Measurements from ENCODE around the gene PTRH1.
A peak's percentile ranks its signal among the peaks of the same experiment; 100 is the strongest.

The PTRH1 gene

GRCh38 chr9:127706836-127707241, 8.6 kb downstream of the PTRH1 start, which contains the start of gene CFAP157:
TSS of gene CFAP157 (plus strand) at chr9:127706988. CDS start at chr9:127707032, 44 bp downstream.
- peaks cover 11% of the 10 kb centered on the region for H3K4me1 ChIP-seq (ENCODE audit: control insufficient read depth, insufficient read depth, low read length)
- no peak within 1 kb of the TSS for H3K4me3 ChIP-seq (ENCODE audit: low read depth, low read length)
- H3K36me3 ChIP-seq (ENCODE audit: control insufficient read depth, insufficient read depth, low read length), result no peaks in the 10 kb centered on the region
- H3K27ac ChIP-seq (ENCODE audit: low read depth, low read length), result no peak within 1 kb of the TSS
- H3K27me3 ChIP-seq (ENCODE audit: control insufficient read depth, insufficient read depth, low read length), result no peaks in the 10 kb centered on the region
- H3K9ac ChIP-seq (ENCODE audit: low read depth, low read length), result no peak within 1 kb of the TSS
- no peaks in the 10 kb centered on the region for H3K9me3 ChIP-seq (ENCODE audit: control insufficient read depth, insufficient read depth, low read length)

DNA sequence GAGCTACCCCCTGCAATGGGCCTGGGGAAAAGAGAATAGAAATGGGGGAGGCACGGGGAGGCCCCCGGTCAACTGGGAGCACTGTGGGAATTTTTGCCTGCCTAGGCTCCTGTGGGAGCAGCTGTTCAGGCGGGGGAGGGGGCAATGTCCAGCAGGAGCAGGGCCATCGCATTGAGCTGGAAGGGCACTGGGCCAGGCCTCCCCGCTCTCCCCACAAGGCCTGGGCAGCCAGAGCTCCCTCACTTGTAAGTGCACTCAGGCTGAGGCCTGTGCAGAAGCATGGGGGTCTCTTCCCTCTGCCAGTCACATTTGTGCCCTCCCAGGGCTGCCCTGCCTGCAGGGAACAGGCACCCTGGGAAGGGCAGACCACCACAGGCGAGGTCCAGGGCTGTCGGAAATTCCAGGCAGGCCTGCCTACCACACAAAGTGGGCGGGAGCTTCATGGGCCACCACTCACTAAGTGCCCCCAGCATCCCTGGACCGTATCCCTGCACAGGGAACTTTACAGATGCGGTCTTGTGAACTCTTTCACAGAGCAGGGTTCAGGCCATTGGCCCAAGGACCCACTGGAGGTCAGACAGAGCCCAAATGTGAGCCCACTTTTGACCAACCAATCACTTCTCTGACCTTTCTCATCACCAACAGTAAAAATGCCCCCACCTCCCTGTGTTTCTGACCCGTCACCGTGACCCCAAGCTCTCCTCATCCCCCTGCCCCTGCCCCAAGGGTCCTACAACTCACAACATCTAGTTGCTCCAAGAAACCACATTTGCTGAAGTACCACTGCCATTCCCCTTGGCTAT, 9.7 kb downstream of the PTRH1 start:
- no peak overlapping the region for H3K9ac ChIP-seq (ENCODE audit: low read depth, low read length)
- H3K9me3 ChIP-seq (ENCODE audit: control insufficient read depth, insufficient read depth, low read length), result no peaks in the 10 kb centered on the region
- H3K27me3 ChIP-seq (ENCODE audit: control insufficient read depth, insufficient read depth, low read length), result no peaks in the 10 kb centered on the region
- no peak overlapping the region for H3K4me3 ChIP-seq (ENCODE audit: low read depth, low read length)
- no peak overlapping the region for H3K27ac ChIP-seq (ENCODE audit: low read depth, low read length)
- 0 out of 2 replicates have a peak, but pooled peaks cover 4% of the 10 kb centered on the region for H3K4me1 ChIP-seq (ENCODE audit: control insufficient read depth, insufficient read depth, low read length)
- H3K36me3 ChIP-seq (ENCODE audit: control insufficient read depth, insufficient read depth, low read length), result no peaks in the 10 kb centered on the region

GRCh38 chr9:127703289-127703946, 12.0 kb downstream of the PTRH1 start:
- Histone ChIP-seq H3K4me1 (ENCODE audit: control insufficient read depth, insufficient read depth, low read length) (0 out of 2 replicates have a peak, but pooled peaks cover 4% of the 10 kb centered on the region), H3K4me3 (ENCODE audit: low read depth, low read length) (no peak overlapping the region), H3K27me3 (ENCODE audit: control insufficient read depth, insufficient read depth, low read length) (no peaks in the 10 kb centered on the region), H3K9me3 (ENCODE audit: control insufficient read depth, insufficient read depth, low read length) (no peaks in the 10 kb centered on the region), H3K27ac (ENCODE audit: low read depth, low read length) (no peak overlapping the region), H3K9ac (ENCODE audit: low read depth, low read length) (no peak overlapping the region), H3K36me3 (ENCODE audit: control insufficient read depth, insufficient read depth, low read length) (no peaks in the 10 kb centered on the region)

DNA sequence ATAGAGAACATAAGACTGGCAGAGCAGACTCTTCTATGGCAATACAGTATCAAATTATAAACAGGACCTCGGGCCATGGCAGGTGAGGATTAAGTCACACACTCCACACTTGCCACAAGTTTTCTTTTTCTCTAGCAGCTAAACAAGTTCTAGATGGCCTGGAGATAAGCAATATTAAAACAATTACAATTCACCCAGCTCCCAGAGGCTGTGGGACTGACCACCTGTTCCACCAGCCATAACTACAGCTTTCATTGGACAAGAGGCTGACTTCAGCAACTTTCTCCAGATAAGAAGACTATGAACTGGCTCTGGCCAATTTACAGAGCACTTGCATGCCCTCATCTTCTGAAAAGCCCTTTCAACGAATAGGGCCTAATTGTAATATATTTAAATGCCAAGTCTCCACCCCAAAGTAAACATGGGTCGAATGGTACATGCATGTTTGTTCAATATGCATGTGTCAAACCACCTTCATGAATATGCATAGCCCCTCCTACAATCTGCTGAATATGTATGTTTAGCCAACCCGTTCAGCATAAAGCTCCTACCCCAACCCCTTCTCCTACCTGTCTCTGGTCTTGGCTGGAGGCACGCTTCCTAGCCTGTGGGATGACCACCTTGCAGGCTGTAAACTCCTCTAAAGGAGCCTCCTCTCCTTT, 14.7 kb downstream of the PTRH1 start:
- H3K36me3 ChIP-seq (ENCODE audit: control insufficient read depth, insufficient read depth, low read length), result no peaks in the 10 kb centered on the region
- H3K27ac ChIP-seq (ENCODE audit: low read depth, low read length), result no peak overlapping the region
- no peaks in the 10 kb centered on the region for H3K9me3 ChIP-seq (ENCODE audit: control insufficient read depth, insufficient read depth, low read length)
- H3K27me3 ChIP-seq (ENCODE audit: control insufficient read depth, insufficient read depth, low read length), result no peaks in the 10 kb centered on the region
- H3K9ac ChIP-seq (ENCODE audit: low read depth, low read length), result no peak overlapping the region
- no peaks in the 10 kb centered on the region for H3K4me1 ChIP-seq (ENCODE audit: control insufficient read depth, insufficient read depth, low read length)
- no peak overlapping the region for H3K4me3 ChIP-seq (ENCODE audit: low read depth, low read length)

DNA sequence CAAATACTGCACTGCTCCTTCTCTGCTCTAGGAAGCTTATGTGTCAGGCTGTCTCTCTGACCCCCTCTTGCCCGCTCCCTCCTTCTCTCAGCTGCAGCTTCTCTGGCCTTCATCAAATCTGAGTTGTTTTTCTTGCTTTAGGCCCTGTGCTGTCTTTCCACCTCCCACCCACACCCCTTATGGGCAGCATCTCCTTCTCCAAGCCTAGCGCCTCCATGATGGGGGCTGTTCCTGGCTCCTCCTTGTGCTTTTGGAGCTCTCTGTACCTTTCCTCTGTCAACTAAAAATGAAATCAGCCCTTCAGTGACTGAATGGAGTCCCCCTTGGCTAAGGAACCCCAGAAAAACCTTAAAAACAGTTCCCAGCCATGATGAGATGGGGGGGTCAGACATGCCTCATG, 15.3 kb downstream of the PTRH1 start:
- no peaks in the 10 kb centered on the region for H3K36me3 ChIP-seq (ENCODE audit: control insufficient read depth, insufficient read depth, low read length)
- no peaks in the 10 kb centered on the region for H3K9me3 ChIP-seq (ENCODE audit: control insufficient read depth, insufficient read depth, low read length)
- no peak overlapping the region for H3K9ac ChIP-seq (ENCODE audit: low read depth, low read length)
- no peak overlapping the region for H3K4me3 ChIP-seq (ENCODE audit: low read depth, low read length)
- H3K4me1 ChIP-seq (ENCODE audit: control insufficient read depth, insufficient read depth, low read length), result no peaks in the 10 kb centered on the region
- no peak overlapping the region for H3K27ac ChIP-seq (ENCODE audit: low read depth, low read length)
- no peaks in the 10 kb centered on the region for H3K27me3 ChIP-seq (ENCODE audit: control insufficient read depth, insufficient read depth, low read length)

DNA sequence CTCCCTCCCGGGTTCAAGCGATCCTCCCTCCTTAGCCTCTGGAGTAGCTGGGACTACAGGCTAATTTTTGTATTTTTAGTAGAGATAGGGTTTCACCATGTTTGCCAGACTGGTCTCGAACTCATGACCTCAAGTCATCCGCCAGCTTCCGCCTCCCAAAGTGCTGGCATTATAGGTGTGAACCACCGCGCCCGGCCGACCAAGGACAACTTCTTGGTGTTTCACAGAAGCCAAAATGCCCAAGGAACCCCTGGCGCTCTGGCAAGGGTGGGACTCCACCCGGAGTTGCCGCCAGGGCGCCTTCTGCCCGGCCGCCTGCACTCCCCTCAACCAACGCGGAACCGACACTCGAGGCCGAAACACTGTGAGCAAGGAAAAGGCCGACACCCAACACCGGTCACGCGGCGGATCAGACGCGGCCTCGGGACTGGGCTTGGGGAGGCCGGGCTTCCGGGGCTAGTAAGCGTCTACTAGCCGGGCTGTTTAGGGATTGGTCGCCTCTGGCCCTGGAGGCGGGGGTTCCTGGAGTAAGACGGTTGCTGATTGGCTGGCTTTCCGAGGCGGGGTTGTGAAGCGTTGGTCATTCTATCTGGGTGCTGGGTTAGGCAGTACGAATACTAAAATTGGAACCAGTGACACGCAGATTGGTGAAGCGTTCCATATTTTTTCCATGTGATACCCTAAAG, 16.3 kb downstream of the PTRH1 start:
- Histone ChIP-seq H3K4me1 (ENCODE audit: control insufficient read depth, insufficient read depth, low read length) (no peaks in the 10 kb centered on the region), H3K4me3 (ENCODE audit: low read depth, low read length) (peak overlapping the region; percentile 54), H3K9ac (ENCODE audit: low read depth, low read length) (peak overlapping the region; percentile 35), H3K27ac (ENCODE audit: low read depth, low read length) (no peak overlapping the region), H3K36me3 (ENCODE audit: control insufficient read depth, insufficient read depth, low read length) (no peaks in the 10 kb centered on the region), H3K27me3 (ENCODE audit: control insufficient read depth, insufficient read depth, low read length) (no peaks in the 10 kb centered on the region), H3K9me3 (ENCODE audit: control insufficient read depth, insufficient read depth, low read length) (no peaks in the 10 kb centered on the region)

GRCh38 chr9:127698386-127698785, 17.1 kb downstream of the PTRH1 start:
- H3K27me3 ChIP-seq (ENCODE audit: control insufficient read depth, insufficient read depth, low read length), result no peaks in the 10 kb centered on the region
- H3K4me3 ChIP-seq (ENCODE audit: low read depth, low read length), result no peak overlapping the region
- H3K27ac ChIP-seq (ENCODE audit: low read depth, low read length), result no peak overlapping the region
- no peaks in the 10 kb centered on the region for H3K36me3 ChIP-seq (ENCODE audit: control insufficient read depth, insufficient read depth, low read length)
- no peak overlapping the region for H3K9ac ChIP-seq (ENCODE audit: low read depth, low read length)
- H3K9me3 ChIP-seq (ENCODE audit: control insufficient read depth, insufficient read depth, low read length), result no peaks in the 10 kb centered on the region
- no peaks in the 10 kb centered on the region for H3K4me1 ChIP-seq (ENCODE audit: control insufficient read depth, insufficient read depth, low read length)

GRCh38 chr9:127697575-127697974, 17.9 kb downstream of the PTRH1 start:
- H3K36me3 ChIP-seq (ENCODE audit: control insufficient read depth, insufficient read depth, low read length), result no peaks in the 10 kb centered on the region
- no peaks in the 10 kb centered on the region for H3K9me3 ChIP-seq (ENCODE audit: control insufficient read depth, insufficient read depth, low read length)
- no peaks in the 10 kb centered on the region for H3K4me1 ChIP-seq (ENCODE audit: control insufficient read depth, insufficient read depth, low read length)
- H3K27me3 ChIP-seq (ENCODE audit: control insufficient read depth, insufficient read depth, low read length), result no peaks in the 10 kb centered on the region
- no peak overlapping the region for H3K4me3 ChIP-seq (ENCODE audit: low read depth, low read length)
- no peak overlapping the region for H3K9ac ChIP-seq (ENCODE audit: low read depth, low read length)
- no peak overlapping the region for H3K27ac ChIP-seq (ENCODE audit: low read depth, low read length)

GRCh38 chr9:127694890-127695720, 20.4 kb downstream of the PTRH1 start:
- Histone ChIP-seq H3K4me3 (ENCODE audit: low read depth, low read length) (no peak overlapping the region), H3K9me3 (ENCODE audit: control insufficient read depth, insufficient read depth, low read length) (no peaks in the 10 kb centered on the region), H3K9ac (ENCODE audit: low read depth, low read length) (no peak overlapping the region), H3K27me3 (ENCODE audit: control insufficient read depth, insufficient read depth, low read length) (no peaks in the 10 kb centered on the region), H3K27ac (ENCODE audit: low read depth, low read length) (no peak overlapping the region), H3K36me3 (ENCODE audit: control insufficient read depth, insufficient read depth, low read length) (no peaks in the 10 kb centered on the region; the same call in 1 of the 2 replicates), H3K4me1 (ENCODE audit: control insufficient read depth, insufficient read depth, low read length) (no peaks in the 10 kb centered on the region)

DNA sequence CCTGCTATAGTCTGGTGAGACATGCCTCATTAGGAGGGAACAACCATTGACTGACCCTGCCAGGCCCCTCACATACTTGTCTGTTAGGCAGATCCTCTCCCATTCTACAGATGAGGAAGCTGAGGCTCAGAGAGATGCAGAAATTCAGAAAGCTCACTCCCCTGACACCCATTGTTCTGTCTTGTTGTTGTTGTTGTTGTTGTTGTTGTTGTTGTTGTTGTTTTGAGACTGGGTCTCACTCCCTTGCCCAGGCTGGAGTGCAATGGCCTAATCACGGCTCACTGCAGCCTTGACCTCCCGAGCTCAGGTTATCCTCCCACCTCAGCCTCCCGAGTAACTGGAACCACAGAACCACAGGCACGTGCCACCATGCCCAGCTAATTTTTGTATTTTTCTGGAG, 21.8 kb downstream of the PTRH1 start:
- H3K9ac ChIP-seq (ENCODE audit: low read depth, low read length), result no peak overlapping the region
- H3K9me3 ChIP-seq (ENCODE audit: control insufficient read depth, insufficient read depth, low read length), result 0 out of 2 replicates have a peak, but pooled peaks cover 4% of the 10 kb centered on the region
- no peak overlapping the region for H3K4me3 ChIP-seq (ENCODE audit: low read depth, low read length)
- H3K36me3 ChIP-seq (ENCODE audit: control insufficient read depth, insufficient read depth, low read length), result no peaks in the 10 kb centered on the region; the same call in 1 of the 2 replicates
- H3K27me3 ChIP-seq (ENCODE audit: control insufficient read depth, insufficient read depth, low read length), result no peaks in the 10 kb centered on the region
- H3K4me1 ChIP-seq (ENCODE audit: control insufficient read depth, insufficient read depth, low read length), result no peaks in the 10 kb centered on the region
- H3K27ac ChIP-seq (ENCODE audit: low read depth, low read length), result no peak overlapping the region

Data from HUES48 (cell line).